Hematopoietic multipotent progenitor cell treated with erythropoietin and hydrocortisone succinate and interleukin-3 and kit ligand, for 17 days (in vitro differentiated cells): ENCODE data around the gene DENND2C.

Source experiments
- DNase-seq: peaks from one replicate; pipeline ENCODE4 v3.0.0-alpha.2; 2015; ENCODE audit warnings: low spot score

Gene DENND2C

GRCh38 chr1:114669562-114670082 is at the start of gene DENND2C:
DENND2C (minus strand) TSS chr1:114670049; CDS start chr1:114625984, 44,065 bp downstream.
- no peak for DNase-seq

- no peak for DNase-seq
These were observed 49.6 kb upstream of the DENND2C start for GRCh38 chr1:114719424-114719787.

DNA sequence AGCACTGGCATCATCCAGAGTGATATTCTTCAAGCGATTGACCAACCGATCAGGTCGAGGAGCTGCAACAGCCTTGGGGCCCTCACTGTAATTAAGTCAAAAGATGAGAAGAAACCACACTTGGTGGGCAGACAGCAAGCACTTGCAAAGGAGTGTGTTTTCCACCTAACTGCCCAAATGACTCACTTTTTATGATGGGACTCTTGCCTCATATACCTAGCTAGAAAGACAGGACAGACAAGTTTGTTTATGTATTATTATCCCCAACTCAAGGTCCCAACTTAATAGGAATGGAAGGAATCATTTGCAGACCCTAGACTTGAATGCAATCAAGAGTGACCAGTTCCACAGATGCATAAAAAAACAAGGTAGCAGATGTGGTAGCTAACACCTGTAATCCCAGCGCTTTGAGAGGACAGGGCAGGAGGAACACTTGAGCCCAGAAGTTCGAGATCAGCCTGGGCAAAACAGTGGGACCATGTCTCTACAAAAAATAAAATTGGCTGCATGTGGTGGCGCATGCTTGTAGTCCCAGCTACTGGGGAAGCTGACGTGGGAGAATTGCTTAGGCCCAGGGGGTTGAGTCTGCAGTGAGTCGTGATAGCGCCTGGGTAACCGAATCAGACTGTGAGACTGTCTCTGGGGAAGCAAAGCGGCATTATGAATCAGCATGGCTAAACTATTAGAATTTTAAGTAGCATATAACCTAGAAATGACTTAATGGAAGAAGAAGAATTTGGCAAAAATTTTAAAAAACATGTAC is 49.0 kb upstream of the DENND2C start:
- DNase-seq = no peak

DNA sequence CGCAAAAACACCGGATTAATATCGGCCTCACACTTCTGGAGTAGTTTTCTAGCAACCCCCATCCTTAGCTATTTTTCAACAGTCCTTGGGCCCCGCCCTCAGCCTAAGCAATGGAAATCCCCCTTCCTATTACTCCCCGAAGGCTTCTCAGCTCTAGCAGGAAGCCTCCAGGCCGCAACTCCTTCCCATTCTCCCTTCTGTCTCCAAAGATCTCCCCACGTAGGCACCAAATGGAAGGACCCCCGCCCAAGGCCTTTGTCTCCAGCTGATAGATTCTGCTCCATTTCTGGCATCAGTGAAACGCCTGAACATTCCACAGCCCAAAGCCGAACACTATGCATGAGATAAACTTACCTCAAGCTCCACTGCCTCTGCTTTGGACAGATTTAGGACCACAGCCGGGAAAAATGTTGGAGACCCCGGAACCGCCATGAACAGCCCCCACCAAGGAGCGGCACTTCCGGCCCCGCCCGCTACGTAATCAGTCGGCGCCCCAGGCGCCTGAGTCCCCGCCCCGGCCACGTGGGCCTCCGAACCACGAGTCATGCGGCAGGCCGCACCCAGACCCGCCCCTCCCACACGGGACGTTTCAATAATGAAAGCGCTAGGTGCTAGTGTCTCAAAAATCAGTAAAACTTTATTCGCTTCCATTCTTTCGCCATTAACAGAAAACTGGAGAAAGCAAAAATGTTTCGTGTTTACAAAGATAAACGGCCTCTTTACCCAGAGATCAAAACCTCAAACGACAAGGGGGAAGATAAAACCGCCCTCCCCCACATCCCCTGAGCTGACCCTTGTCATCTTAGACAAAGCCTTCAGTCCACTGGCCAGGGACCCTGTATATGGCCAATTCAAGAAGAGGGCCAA is 46.7 kb upstream of the DENND2C start, which contains the start of gene NRAS:
Gene NRAS, minus strand, starts transcription at position 468 of the 867 bp plus-strand sequence. CDS start 611 bp downstream, outside the sequence.
- peak; percentile 94 for DNase-seq

DNA sequence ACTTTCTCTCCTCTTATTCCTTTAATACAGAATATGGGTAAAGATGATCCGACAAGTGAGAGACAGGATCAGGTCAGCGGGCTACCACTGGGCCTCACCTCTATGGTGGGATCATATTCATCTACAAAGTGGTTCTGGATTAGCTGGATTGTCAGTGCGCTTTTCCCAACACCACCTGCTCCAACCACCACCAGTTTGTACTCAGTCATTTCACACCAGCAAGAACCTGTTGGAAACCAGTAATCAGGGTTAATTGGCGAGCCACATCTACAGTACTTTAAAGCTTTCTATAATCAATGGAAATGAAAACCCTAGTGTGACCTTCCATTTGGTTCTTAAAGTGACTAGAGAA is 46.1 kb upstream of the DENND2C start:
- no peak for DNase-seq

GRCh38 chr1:114712977-114713376 is 43.1 kb upstream of the DENND2C start:
- no peak for DNase-seq

DNA sequence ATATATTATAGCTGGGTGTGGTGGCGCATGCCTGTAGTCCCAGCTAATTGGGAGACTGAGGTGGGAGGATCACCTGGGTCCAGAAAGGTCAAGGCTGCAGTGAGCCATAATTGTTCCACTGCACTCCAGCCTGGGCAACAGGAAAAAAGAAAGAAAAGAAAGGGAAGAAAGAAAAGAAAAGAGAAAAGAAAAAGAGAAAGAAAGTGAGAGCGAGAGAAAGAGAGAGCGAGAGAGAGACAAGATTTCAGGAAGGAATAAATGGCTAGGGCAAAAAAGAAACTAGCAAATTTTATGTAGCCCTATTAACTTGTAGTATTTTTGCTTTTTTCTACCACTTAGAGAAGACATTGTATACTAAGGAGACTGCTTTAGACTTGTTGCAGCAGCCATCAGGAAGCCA is 40.5 kb upstream of the DENND2C start:
- no peak for DNase-seq

DNA sequence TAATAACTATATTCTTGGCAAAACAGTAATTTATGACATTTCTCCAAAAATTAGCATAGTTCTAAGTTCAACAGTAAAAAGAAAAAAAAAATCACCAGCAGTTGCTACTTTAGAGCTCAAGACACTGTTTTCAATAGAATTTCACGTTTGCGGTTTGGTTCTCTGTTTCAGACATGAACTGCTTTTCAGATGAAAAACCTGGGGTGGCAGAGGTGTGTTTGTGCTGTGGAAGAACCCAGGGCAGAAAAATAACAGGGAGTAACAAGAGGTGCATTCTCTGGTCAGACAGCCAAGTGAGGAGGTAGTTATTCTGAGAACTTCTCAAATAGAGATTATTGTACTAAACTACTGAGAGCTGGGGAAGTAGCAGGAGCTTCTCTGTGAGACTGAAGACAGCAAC is 37.8 kb upstream of the DENND2C start:
- no peak for DNase-seq

GRCh38 chr1:114703242-114703641 is 33.4 kb upstream of the DENND2C start:
- no peak for DNase-seq

DNA sequence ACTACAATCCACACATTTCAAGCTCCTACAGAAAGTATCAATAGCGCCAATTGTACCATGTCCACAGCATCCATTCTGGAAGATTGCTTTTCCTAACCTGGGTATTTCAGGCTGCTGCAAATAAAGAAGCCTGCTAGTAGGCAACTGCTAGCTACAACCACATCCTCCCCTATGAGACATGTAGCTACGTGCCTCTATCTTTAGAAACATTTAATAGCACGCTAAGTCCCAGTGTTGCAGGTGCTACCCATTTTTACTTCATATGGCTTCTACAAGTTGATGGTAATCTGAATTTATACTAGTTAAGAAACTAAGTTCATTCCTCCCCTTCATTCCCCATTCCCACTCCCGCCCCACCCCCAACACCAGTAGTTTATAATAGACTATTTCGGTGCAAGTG is 32.9 kb upstream of the DENND2C start:
- no peak for DNase-seq

DNA sequence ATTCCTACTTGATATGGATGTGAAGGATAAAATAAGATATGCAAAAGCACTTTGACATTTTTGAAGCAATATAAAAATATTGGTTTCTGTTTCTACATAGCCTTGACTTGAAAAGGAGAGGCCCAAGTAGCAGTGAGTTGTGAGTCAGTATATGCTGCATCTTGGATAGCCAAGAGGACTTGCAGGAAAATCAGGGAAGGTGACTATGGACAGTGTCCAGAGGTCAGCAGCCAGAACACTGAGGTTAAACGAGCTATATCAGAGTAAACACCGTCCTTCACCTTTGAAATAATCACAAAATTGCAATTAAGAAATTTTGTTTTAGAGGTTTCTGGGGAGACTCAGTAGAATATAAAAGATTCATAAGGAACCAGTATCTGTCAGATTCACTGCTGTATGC is 32.1 kb upstream of the DENND2C start:
- DNase-seq = no peak

- no peak for DNase-seq
These were observed 30.3 kb upstream of the DENND2C start for GRCh38 chr1:114700036-114700600.

DNA sequence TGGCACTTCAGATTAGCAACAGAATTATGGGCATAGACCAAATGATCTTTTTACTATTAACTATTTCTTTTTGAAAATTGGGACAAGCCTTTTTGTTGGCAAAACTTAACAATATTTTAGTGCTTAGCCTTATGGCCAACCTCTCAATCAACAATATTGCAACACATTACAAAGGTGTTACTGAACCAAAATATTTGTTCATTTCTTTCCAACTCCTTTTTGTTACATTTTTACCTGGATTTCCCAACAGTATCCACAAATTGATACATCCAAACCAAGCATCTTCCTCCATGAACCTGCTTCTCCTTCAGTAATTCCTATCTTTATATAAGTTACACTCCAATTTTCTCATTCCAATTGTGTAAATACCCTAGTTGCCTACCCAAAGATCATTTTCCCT is 27.0 kb upstream of the DENND2C start:
- no peak for DNase-seq

GRCh38 chr1:114695430-114696058 is 25.7 kb upstream of the DENND2C start, which contains the start of gene AMPD1:
AMPD1 (minus strand) TSS chr1:114695546; CDS start chr1:114695471, 75 bp downstream.
- no peak for DNase-seq

DNA sequence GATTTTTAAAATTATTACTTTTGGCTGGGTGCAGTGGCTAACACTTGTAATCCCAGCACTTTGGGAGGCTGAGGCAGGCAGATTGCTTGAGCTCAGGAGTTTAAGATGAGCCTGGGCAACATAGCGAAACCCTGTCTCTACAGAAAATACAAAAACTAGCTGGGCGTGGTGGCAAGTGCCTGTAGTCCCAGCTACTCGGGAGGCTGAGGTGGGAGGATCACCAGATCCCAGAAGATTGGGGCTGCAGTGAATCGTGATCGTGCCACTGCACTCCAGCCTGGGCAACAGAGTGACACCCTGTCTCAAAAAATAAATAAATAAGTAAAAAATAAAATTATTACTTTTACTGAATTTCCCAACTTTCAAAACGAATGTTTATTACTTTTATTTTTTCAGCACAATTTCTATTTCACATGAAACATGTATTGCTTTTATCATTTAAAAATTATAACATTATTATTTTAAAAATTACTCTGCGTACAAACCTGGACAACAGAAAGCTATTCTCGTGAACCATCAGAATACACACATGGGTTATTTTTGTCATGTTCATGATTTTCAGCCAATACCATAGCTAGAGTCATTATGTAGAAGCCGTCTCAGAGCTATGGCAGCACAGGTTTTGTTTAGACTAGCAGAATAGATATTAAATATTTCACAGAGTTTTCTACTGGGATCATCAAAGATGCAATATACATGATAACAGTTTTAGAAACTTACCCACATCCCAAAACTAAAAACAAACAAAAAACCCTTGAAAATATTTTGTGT is 24.9 kb upstream of the DENND2C start:
- no peak for DNase-seq

GRCh38 chr1:114692947-114693346 is 23.1 kb upstream of the DENND2C start:
- no peak for DNase-seq

DNA sequence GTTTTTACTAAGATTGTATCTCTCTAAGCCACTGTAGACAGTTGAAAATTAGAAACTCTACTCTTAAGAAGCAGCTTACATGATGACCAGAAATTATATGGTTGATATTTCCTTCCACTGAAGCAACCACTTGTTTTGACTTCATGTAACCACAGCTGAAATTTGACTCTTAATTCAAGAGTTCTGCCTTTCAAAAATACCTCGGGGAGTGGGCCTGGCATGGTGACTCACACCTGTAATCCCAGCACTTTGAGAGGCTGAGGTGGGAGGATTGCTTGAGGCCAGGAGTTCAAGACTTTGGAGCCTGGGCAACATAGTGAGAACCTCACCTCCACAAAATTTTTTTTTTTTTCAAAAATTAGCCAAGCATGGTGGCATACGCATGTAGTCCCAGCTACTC is 21.2 kb upstream of the DENND2C start:
- no peak for DNase-seq

GRCh38 chr1:114690148-114690547 is 20.3 kb upstream of the DENND2C start:
- no peak for DNase-seq

- DNase-seq = no peak
These were observed 18.7 kb upstream of the DENND2C start for GRCh38 chr1:114688526-114688925.

DNA sequence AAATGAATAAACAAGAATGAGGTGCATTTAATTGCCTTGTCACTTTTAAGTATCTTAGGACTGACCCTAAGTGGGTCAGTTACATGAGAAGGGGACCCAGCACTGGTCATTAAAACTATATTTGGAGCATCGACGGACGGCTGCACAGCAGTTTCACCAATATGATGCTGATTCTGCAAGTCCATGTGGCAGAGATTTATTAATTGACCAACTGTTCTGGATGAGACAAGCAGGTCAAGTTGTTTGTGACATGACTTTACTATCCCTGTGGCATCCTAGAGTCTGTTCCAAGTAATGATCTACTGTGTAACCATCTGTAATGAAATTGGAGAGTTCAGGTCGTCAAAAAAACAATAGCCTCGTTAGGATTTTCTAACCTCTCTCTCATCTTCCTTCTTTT is 16.0 kb upstream of the DENND2C start:
- DNase-seq = no peak

- no peak for DNase-seq
These were observed 7.8 kb upstream of the DENND2C start for GRCh38 chr1:114677691-114678090.
